Neural cell (in vitro differentiated cells): ENCODE measurements around the gene SERAC1.

Experiments
- CTCF ChIP-seq: fragments of 450-650 bp; IDR thresholded peaks from 2 replicates; pipeline ENCODE4 v1.5.1; 2014; ENCODE audit warnings: antibody characterized with exemption, mild to moderate bottlenecking, moderate library complexity; ENCODE audit not compliant: poor library complexity, severe bottlenecking
- EP300 ChIP-seq: fragments of 450-650 bp; conservative IDR thresholded peaks from 2 replicates; pipeline ENCODE4 v1.6.1; 2014; ENCODE audit warnings: antibody characterized with exemption, mild to moderate bottlenecking, moderate library complexity; ENCODE audit not compliant: poor library complexity, severe bottlenecking
- POLR2AphosphoS5 ChIP-seq: IDR thresholded peaks from 2 replicates; pipeline ENCODE4 v1.6.1; 2012

DNA sequence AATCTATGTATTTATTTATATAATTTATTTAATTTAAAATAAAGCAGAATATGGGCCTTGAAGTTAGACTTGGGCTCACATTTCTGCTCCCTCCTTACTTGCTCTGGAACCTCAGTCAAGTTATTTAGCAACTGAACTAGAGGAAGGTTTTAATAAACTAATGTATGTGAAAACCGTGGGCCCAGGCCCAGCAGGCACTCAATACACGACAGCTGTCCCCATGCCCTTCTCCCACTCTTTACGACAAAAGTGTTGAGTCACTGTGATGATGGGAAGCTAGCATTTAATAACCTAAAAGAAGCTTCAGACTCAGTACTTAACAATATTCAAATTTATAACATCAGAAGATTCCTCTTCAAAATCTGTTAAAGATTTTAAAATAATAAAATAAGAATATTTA, 46.7 kb downstream of the SERAC1 start:
- TF ChIP-seq EP300 = no peak
- no peak for TF ChIP-seq POLR2AphosphoS5
- no peak for TF ChIP-seq CTCF
